Left hindlimb (tissue), 1 donor: ENCODE results near the gene RYR3.
"Not testable (repeated sequence)": the region's sequence is repeated elsewhere in the genome, so short reads cannot be mapped to it uniquely, and the experiment has no call there.

ENCODE experiments used
- DNase-seq: peaks from one replicate; pipeline ENCODE4 v3.0.0-alpha.2; 2018

Gene RYR3

DNA sequence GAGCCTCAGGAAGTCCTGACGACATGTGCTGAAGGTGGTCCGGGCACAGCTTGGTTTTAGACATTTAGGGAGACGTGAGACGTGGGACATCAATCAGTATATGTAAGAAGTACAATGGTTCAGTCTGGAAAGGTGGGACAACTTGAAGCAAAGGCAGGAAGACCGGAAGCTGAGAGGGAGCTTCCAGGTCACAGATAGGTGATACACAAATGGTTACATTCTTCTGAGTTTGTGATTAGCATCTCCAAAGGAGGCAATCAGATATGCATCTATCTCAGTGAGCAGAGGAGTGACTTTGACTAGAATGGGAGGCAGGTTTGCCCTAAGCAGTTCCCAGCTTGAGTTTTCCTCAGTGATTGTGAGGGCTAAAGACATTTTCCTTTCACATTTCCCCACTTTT is 282.1 kb downstream of the RYR3 start:
- DNase-seq: no peak

DNA sequence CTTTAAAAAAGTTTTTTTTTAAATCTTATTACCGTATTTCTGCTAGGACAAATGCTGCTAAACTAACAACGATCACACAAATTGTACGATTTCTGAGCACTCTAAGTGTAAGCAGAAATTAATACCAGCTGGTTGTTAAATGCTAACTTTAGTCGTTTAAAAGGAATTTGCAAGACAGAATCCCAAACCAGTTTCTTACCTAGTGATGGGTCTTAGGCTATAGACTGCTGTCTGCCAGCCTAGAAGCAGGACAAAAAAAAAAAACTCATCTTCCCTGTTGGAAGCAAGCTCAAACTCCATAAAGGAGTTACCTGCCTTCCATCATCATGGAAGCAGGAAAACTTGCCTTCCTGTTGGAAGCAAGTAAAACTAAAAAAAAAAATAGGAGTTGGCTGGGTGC is 287.6 kb downstream of the RYR3 start:
- not testable (repeated sequence) for DNase-seq

DNA sequence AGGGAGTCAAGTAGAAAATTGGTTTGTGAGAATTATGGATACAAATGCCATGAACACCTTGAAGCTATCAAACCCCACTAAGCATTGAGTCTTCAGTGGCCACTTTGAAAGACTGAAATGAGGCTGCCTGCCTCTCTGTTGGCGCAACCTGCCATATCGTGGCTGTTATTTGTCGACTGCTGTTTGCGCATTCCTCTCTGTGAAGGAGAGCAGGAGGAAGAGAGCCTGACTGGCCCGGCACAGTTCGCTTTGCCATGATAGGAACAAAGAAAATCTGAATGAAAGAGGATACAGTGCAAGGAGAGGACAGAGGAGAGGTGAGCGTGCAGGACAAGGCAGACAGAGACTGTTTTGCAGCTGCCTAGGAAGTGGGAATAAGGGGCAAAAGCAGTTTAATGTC is 289.4 kb downstream of the RYR3 start:
- DNase-seq: no peak

DNA sequence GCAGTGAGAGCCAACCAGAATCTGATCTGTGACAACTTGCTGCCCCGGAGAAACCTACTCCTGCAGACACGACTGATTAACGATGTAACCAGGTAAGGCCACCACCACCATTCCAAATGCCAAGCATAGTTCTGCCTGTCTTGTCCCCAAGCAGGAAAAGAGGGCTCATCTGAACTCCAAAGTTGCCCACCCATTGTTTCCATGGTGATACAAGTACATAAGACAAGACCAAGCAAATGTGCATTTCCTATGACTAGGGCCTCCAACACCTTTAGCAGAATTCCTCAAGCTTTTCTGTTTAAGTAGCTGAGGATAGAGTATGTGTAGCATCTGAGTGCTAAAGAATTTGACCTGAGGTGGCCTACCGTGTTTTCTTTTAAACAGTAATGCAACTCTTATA is 290.7 kb downstream of the RYR3 start:
- no peak for DNase-seq

DNA sequence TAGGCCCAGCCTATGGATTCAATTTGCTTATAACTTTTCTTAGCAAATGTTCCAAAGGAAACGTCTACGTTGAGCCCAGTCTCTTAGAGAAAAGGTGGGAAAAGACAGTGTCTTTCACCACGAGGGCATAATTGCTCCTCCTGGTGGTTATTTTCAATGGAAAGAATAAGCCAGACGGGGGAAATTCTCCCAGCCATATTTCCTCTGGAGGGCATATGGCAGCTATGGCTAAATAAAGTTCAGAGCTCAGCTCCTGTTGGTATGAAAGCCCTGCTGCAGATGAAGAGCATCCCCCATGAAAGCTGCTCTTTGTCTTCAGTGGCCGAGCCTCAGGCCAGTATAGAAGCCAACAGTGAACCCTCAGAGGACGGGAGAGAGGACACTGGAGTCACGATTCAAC is 297.9 kb downstream of the RYR3 start:
- no peak for DNase-seq

DNA sequence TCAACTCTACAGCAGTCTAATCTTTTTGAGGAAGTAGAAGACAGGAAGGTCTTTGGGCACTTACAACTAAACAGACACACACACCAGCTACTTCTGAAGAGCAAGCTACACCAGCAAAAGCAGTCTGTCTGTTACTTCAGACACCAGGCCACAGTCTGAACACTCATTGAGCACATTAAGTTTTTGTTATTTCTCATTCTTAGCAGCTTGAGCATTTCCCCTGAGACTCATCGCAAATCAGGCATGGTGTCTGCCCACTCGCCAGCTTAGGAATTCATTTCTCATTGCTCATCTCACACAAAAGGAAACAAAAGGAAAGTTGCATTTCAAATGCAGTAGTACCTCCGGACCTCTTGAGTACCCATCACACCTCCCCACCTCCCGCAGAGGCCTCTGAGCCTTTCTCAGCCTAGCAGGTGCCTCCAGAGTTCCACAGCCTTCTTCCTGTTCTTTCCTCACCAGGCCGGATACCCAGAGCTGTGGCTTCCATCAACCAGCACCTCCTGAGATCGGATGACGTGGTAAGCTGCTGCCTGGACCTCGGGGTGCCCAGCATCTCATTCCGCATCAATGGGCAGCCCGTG is 302.0 kb downstream of the RYR3 start:
- DNase-seq: no peak

DNA sequence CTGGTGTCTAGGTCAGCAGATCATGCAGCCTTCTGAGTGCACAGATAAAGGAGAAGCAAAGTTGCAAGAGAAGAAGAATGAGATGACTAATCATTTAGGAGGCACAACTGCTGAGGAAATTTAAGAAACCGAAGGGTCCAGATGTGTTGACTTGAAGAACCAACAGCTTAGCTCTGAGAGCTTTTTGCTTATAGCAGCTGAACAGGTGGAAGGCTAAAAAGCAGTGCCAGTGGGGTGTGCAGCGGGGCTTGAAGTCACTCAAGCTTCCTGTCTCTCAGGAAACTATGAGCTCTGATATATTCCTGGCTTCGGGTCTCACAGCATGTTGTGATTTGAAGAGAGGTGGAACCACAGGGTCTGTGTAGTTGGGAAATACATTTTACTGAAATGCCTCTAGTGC is 305.7 kb downstream of the RYR3 start:
- DNase-seq: no peak

DNA sequence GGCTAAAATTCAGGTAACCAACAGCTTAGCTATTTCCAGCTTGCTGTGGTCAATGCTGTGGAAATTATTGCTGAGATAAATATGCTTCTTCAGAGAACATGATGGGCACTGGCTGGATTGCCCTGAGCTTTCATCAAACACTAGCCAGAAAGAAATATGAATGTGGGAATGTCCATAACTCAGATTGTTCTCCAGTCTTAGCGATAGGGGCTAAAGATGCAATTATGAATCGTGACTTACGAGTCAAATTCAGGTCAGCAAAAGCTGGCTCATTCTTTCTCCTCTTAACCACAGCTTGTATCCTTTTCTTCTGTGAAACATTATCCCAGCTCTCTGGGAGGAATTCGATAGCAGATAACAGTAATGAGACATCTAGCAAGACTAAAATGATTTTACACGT is 307.6 kb downstream of the RYR3 start:
- DNase-seq: no peak

DNA sequence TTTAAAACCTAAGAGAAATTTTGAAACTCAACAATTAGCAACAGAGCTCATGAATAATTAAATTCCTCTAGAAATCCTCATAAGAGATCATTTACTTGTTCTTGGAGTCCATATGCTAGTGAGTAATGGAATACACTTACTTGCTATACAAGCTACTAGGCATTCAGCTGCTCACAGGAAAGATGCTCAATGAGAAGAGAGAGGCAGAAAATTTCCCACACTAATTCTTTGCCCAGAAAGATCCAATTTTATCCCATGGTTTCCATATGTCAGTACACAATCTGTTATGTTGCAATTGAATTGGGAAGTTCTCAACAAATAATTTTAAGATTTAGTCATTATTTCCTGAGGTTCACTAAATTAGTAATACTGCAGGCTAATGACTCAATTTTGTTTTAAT is 310.4 kb downstream of the RYR3 start:
- DNase-seq: no peak

DNA sequence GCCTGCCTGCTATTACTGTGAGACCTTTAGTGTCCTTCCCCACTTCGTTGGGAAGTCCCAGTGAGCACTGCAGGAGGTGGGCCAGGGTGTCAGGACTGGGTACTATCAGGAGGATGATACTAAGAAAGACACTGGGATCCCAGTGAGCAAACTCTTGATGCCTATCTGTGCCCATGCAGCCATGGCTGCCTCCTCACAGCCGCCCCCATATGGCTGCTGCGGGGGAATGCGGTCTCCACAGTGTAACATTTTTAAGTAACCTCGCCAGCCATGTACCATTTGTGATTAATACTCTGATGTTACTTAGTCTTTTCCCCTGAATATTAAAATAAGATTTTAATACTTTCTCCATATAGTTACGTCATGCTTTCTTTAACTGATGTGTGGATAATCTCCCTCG is 312.2 kb downstream of the RYR3 start:
- DNase-seq: no peak

DNA sequence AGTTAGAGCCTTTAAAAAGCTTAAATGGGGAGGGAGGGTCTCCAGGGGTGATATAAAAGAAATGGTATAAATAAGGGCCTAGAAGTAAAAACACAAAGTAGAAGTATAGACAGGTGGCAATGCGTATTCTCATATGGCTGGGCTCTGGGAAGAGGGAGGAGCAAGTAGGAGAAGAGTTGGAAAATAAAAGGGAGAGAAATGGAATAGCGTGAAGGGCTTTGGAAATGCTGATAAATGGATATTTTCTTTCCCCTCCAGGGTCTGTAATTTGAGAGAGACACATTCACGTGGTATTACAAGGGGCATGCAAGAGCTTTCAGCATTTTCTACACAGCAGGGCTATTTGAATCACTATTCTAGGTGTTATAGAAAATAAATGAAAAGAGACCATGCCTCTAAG is 313.7 kb downstream of the RYR3 start:
- DNase-seq: no peak

DNA sequence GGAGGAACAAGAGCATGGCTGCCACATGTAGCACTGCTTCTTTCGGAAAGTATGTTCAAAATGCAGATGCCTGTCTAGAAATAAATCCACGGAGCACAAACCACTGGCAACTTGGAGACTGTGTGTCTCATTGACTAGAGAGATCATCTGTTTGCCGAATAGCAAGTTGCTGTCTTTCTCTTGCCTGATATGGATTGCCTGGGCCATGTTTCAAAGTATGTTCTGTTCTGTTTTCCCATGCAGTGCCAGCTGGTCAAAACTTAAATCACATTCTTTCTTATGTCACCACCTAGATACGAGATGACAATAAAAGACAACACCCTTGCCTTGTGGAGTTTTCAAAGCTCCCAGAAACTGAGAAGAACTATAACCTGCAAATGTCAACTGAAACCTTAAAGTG is 318.9 kb downstream of the RYR3 start:
- no peak for DNase-seq

DNA sequence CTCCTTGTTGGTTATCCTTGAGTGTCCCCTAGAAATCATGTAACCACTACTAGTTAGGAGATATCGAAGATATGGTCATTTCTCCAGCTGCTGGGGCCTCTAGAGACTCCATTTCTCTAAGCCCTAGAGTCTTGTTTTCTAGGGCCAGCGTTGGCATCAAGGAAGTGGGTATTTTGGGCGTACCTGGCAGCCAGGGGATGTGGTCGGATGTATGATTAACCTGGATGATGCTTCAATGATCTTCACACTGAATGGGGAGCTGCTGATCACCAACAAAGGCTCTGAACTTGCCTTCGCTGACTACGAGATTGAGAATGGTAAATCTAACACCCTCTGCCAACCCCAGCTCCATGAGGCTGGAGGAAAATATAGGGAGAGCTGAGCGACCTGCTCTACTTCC is 325.5 kb downstream of the RYR3 start:
- no peak for DNase-seq

DNA sequence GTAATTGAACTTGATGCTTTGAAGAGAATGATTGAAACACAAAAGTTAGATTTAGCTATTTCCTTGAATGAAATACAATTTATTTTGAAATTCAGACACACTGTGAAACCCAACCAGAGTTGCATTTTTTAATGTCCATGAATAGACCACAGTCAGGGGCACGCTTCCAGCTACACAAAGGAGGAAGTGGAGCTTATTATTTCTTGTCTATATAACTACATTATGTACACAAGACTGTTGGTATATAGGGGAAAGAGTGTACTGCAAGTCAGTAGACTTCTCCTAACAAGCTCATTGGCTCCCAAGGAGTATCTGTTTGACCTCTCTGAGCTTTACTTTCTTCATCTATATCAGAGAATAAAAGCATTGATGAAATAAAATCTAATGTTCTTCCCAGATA is 326.2 kb downstream of the RYR3 start:
- DNase-seq: no peak

DNA sequence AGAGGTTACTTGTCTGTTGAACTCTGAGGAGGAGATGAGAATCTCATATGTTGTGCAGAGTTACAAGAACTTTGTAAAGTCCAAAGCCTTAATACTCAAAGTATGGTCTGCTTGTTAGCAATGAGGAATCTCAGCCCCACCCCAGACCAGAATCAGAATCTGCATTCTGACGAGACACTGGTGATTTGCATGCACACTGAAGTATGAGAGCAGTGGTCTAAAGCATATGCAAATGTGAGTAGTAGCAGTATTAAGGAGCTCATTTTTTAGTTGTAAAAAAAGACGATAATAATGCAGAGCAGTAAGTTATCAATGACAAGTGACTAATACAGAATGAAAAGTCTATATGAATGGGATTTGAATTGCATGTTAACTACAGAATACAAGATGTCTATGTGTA is 327.7 kb downstream of the RYR3 start:
- no peak for DNase-seq

DNA sequence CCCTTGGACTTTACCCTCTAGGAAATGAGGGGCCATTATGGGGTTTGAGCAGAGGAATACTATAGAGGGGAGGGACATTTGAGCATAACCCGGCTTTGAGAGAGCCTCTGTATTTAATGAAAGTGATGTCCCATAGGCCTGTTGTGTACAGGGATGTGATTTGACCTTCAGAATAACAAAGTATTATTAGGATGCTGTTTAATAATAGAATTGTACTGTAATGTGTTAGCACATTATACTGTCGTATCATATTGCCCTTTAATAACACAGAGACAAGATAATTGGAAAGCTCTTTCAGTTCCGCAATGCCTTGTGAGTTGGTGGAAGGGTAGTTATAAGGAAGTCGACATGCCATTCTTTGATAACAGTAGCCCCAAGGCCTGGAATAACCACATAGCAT is 328.3 kb downstream of the RYR3 start:
- DNase-seq: no peak

DNA sequence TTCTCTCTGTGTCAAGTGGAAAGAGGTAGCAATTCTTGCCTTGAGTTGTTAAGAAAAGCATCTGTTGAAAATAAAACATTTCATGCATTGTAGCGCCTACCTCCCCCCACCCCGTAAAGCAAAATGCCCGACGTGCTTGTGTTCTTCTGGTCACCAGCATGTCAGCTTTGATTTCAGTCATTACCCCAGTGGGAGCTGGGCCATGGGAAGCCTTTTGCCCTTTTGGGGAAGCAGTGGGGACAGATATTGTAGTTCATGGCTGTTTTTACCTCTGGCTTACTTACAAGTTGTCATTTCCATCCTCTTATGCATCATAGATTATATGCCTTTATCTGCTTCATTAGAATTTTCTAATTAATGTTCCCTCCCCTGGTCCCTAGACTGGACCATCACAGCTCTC is 328.7 kb downstream of the RYR3 start:
- DNase-seq: no peak

DNA sequence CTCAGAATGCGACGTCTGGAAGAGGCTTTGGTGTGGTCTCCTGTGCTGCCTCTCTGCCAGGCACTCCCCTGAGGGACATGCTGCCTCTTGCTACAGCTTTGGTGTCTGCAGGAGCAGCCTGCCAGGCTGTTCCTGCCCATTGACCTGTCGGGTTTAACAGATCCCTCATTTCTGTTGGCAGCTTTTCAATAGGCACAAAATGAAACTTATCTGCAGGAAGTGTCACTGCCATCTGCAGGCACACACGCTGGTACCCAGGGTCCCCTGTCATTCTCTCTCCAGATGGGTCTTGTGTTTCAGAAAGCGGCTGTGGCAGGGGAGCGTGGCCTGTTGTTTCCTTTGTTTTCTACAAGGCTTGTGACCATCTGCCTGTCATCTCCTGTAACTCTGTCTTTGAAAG is 329.2 kb downstream of the RYR3 start:
- DNase-seq: no peak

DNA sequence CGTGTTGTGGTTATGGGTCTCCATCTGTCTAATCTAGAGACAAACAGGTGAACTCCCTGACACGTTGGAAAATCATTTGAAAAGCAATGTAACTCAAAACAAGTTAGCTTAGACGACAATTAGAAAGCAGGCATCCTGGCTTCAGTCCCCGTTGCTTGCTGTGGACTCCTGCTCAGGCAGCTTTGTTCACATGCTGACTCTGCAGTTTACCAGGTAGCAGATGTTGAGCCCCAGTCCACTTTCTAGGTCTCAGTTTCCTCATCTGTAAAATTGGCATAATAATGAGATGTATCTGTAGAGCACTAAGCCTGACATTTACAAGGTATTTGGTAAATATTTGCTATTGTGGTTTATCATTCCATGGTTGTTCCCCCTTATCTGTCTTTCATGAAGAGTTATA is 330.3 kb downstream of the RYR3 start:
- DNase-seq: no peak

DNA sequence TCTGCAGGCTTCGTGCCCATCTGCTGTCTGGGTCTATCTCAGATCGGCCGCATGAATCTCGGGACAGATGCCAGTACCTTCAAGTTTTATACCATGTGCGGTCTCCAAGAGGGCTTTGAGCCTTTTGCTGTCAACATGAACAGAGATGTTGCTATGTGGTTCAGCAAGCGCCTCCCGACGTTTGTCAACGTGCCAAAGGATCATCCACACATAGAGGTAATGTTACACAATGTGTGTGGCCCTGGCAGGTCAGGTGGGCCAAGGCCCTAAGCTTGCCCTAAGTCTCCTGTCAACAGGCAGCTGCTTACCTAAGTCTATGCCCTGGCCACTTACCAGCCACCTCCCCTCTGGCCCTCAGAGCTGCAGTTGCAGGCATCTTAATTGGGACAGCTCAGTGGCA is 333.5 kb downstream of the RYR3 start:
- DNase-seq: no peak

DNA sequence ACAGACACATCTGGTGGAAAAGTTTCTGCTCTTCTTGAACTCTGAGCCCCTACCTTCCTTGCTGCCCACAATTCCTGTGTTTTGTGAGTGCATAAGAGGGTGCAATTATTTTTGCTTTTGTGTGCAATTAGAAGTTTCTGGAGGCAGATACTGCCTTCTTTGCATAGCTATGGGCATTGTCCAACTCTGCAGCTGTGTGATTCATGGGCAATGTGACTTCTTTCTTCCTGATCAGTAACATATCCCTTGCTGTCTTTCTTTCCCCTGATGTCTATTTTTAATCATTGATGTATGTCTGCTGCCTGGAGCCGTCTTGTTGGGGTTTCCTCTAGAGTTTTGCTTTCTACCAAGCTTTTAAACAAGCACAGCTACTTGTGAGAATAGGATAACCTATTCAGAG is 336.0 kb downstream of the RYR3 start:
- DNase-seq: no peak

DNA sequence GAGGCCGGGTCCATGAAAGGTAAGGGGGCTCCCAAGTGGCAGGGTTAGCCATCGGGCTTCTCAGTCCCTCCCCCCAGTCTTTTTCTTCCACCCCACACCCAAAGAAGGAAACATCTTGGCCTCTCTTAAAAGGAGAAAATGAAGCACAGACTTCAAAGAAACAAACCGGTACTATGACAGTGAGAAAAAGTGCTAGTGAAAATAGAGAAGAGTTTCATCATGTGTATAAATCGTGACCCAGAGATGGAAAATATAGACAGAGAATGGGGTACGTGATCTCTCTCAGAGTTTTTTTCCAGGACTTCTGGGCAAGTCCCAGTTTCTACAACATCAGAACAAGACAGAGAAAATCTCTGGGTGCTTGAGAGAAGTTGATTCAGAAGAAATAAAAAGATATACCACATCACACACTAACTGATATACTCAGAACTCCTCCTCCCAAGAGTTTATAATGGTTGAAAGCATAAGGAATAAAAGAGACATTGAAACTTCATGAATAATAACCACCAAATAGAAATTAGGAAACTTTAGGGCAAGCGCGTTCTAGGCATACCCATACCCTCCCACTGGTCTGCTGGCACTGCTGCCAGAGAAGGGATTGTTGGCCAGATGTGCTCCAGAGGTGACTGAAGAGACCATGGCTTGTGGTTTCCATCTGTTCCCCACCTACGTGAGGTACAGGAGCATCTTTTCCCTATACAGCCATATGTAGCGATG is 338.6 kb downstream of the RYR3 start:
- no peak for DNase-seq

DNA sequence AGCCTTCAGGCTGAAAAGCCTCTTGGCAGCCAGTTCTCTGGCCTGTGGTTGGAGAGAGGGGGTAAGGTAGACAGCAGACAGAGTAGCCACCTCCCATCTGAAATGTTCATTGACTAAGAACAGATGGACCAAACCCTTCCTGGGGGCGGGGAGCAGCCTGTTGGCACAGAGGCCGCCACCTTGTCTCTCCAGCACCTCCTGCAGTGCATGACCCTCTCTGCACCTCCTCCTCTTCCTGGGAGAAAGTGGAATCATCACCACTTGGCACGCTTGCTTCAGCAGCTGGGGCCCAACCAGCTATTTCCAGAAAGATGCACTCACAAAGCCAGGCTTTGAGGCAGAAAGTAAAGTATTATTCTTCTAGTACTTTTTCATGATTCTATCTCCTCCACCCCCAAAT is 344.1 kb downstream of the RYR3 start:
- DNase-seq: no peak

DNA sequence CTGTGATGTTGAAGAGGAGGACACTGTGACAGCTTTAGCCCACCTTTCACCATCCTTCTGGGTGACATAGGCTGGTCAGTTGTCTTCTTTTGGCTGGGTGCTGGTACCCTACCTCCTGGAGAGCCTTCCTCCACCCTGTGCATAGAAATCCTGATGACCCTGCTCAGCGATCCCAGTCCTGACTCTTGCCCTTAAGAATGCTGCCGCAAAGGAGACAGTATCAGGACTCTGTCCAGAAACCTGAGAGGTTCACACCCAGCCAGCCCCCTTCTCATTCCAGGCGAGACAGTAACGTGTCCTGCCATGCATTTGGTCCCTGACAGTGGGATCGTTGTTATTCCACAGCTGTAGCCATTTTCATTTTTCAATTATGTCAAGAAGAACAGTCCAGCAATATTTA is 344.7 kb downstream of the RYR3 start:
- no peak for DNase-seq

DNA sequence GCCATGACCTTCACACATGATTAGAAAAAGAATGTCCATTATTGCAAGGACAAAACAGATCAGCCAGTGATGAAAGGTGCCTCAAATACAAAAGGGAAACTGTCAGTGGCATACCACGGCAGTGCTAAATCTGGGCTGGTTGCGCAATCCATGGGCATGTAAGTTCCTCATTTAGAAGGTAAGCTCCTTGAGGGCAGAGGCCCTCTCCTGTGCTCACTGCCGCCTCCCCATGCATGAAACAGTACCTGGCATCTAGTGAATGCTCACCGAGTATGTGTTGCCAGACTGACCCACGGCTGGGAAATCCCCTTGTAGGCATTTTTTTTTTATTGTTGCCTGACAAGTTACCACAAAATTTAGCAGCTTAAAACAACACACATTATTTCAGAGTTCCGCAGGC is 345.4 kb downstream of the RYR3 start:
- DNase-seq: no peak
